Caco-2 (cell line): ENCODE measurements around the gene CST6. TPM values are rescaled to one million over a fixed set of nuclear protein-coding genes. Genes with fewer than 3 reads are reported as not detected.

Experiments
- BruUV-seq: library from RNA; stranded (reverse); fragments of 400-500 nt; replicated peaks from 2 replicates; lab custom pipeline; 2021; lab: Mats Ljungman, UMichigan
- CTCF ChIA-PET: fragments of 300-600 bp; sonication (Branson Sonifier 250); formaldehyde crosslinking; loops from one replicate; lab custom pipeline; 2022; ENCODE audit warnings: antibody characterized with exemption; lab: Charles Lee
- POLR2A ChIA-PET: fragments of 300-600 bp; sonication (Branson Sonifier 250); formaldehyde crosslinking; loops from one replicate; lab custom pipeline; 2022; ENCODE audit warnings: antibody characterized with exemption; lab: Charles Lee
- DNase-seq, 2 experiments: peaks; one replicate each; pipeline versions ENCODE4 v3.0.0 to v3.0.0-alpha.2; 2020 to 2022
- H3K27me3 ChIP-seq: replicated peaks from 2 replicates; pipeline ENCODE4 v1.6.0; 2011; ENCODE audit warnings: low read length; ENCODE audit not compliant: control insufficient read depth, insufficient read depth
- H3K36me3 ChIP-seq: 2 replicates; pipeline ENCODE4 v1.5.1; 2011; ENCODE audit warnings: low read length; ENCODE audit not compliant: control insufficient read depth, insufficient read depth
- H3K4me1 ChIP-seq: fragments of 250-450 bp; sonication (Bioruptor Pico); 2 replicates; pipeline ENCODE4 v1.5.1; 2020; ENCODE audit warnings: mild to moderate bottlenecking
- H3K4me3 ChIP-seq: 2 replicates; pipeline ENCODE4 v1.5.1; 2011; ENCODE audit warnings: low read depth, mild to moderate bottlenecking, control low read depth, low read length
- H3K9me3 ChIP-seq: fragments of 250-450 bp; sonication (Bioruptor Pico); 2 replicates; pipeline ENCODE4 v1.5.1; 2020; ENCODE audit warnings: mild to moderate bottlenecking, moderate library complexity
- H3K27ac Mint-ChIP-seq: one replicate; pipeline ENCODE4 v1.8.0; 2022; ENCODE audit warnings: mixed read lengths; ENCODE audit not compliant: unreplicated experiment
- H3K27me3 Mint-ChIP-seq: one replicate; pipeline ENCODE4 v1.8.0; 2022; ENCODE audit warnings: mixed read lengths; ENCODE audit not compliant: insufficient read depth, unreplicated experiment
- H3K36me3 Mint-ChIP-seq: one replicate; pipeline ENCODE4 v1.8.0; 2022; ENCODE audit warnings: mild to moderate bottlenecking, mixed read lengths; ENCODE audit not compliant: insufficient read depth, unreplicated experiment
- H3K4me1 Mint-ChIP-seq: one replicate; pipeline ENCODE4 v1.8.0; 2022; ENCODE audit warnings: low read depth, mixed read lengths; ENCODE audit not compliant: unreplicated experiment
- H3K4me3 Mint-ChIP-seq: one replicate; pipeline ENCODE4 v1.8.0; 2022; ENCODE audit warnings: mild to moderate bottlenecking, moderate library complexity, mixed read lengths; ENCODE audit not compliant: unreplicated experiment
- H3K9me3 Mint-ChIP-seq: one replicate; pipeline ENCODE4 v1.8.0; 2022; ENCODE audit warnings: mixed read lengths; ENCODE audit not compliant: unreplicated experiment
- CTCF ChIP-seq, 2 experiments: fragments of 200-600 bp in 1 of 2; IDR thresholded peaks; 1 replicate in 1 of 2; 2 replicates in 1 of 2; pipeline versions ENCODE4 v1.5.1 to v1.8.0; 2011 to 2022; ENCODE audit warnings: antibody characterized with exemption in 1 of 2, control low read depth in 1 of 2, inconsistent platforms in 1 of 2, low read depth in 1 of 2, low read length in 1 of 2, mild to moderate bottlenecking in 1 of 2, moderate library complexity in 1 of 2; ENCODE audit not compliant: insufficient read depth in 1 of 2, severe bottlenecking in 1 of 2, unreplicated experiment in 1 of 2
- intact Hi-C: fragments of 100-400 bp; cut with micrococcal nuclease; formaldehyde crosslinking; loops from one replicate; pipeline ENCODE4 v1.10.0; 2022; ENCODE audit not compliant: unreplicated experiment
- total RNA-seq: library from RNA; stranded (reverse); gene quantifications from 2 replicates; pipeline ENCODE4 v1.2.3, GENCODE V29; 2022

The CST6 gene
- total RNA-seq, 1 experiment from 2014 or later, result not detected

- Mint-ChIP-seq H3K36me3 (peaks cover 59% of the 10 kb centered on the region), H3K4me3 (no peak overlapping the region), H3K9me3 (no peaks in the 10 kb centered on the region), H3K4me1 (no peaks in the 10 kb centered on the region), H3K27ac (no peak overlapping the region), H3K27me3 (no peaks in the 10 kb centered on the region)
- intact Hi-C loops, result no loop called here
- BruUV-seq, result no TSS peak
- CTCF ChIA-PET, result no interaction called here
- Histone ChIP-seq H3K4me3 (no peak overlapping the region), H3K4me1 (no peaks in the 10 kb centered on the region), H3K36me3 (no peaks in the 10 kb centered on the region), H3K27me3 (no peaks in the 10 kb centered on the region), H3K9me3 (no peaks in the 10 kb centered on the region)
- no peak for DNase-seq
- no peak for TF ChIP-seq CTCF (IDR thresholded peaks at IDR 0.05; ENCODE audit: insufficient read depth in 1 of 2, low read depth in 1 of 2, low read length in 1 of 2, severe bottlenecking in 1 of 2, unreplicated experiment in 1 of 2)
- POLR2A ChIA-PET, result no interaction called here
These were observed 33.2 kb upstream of the CST6 start for GRCh38 chr11:65978391-65979238.

GRCh38 chr11:65979261-65979759 lies 32.5 kb upstream of the CST6 start:
- peaks cover 53% of the 10 kb centered on the region for H3K36me3 Mint-ChIP-seq
- no peaks in the 10 kb centered on the region for H3K9me3 ChIP-seq
- H3K4me1 Mint-ChIP-seq, result no peaks in the 10 kb centered on the region
- no peak overlapping the region for H3K27ac Mint-ChIP-seq
- ChIA-PET CTCF (interaction anchor here (0.6 to 1.0 kb wide), 2 partner anchors 22 to 88 kb away, joined by 3 read pairs; partner anchors contain the start of gene CCDC85B), POLR2A (interaction anchor here (0.6 kb wide), 1 partner anchor 11 kb away, joined by 7 read pairs; no protein-coding TSS in a partner anchor)
- no peaks in the 10 kb centered on the region for H3K36me3 ChIP-seq
- no peaks in the 10 kb centered on the region for H3K9me3 Mint-ChIP-seq
- BruUV-seq, result no TSS peak
- H3K27me3 Mint-ChIP-seq, result no peaks in the 10 kb centered on the region
- no peak for TF ChIP-seq CTCF (IDR thresholded peaks at IDR 0.05; ENCODE audit: insufficient read depth in 1 of 2, low read depth in 1 of 2, low read length in 1 of 2, severe bottlenecking in 1 of 2, unreplicated experiment in 1 of 2)
- no peaks in the 10 kb centered on the region for H3K27me3 ChIP-seq
- no peaks in the 10 kb centered on the region for H3K4me1 ChIP-seq
- no peak for DNase-seq
- intact Hi-C loops, result no loop called here
- H3K4me3 Mint-ChIP-seq, result no peak overlapping the region
- H3K4me3 ChIP-seq, result no peak overlapping the region

- ChIA-PET CTCF (interaction anchor here (0.6 kb wide), 2 partner anchors 35 to 93 kb away, joined by 3 to 9 read pairs; partner anchors contain the start of gene FIBP), POLR2A (no interaction called here)
- peaks cover 41% of the 10 kb centered on the region for H3K36me3 Mint-ChIP-seq
- TF ChIP-seq CTCF (IDR thresholded peaks at IDR 0.05; ENCODE audit: insufficient read depth in 1 of 2, low read depth in 1 of 2, low read length in 1 of 2, severe bottlenecking in 1 of 2, unreplicated experiment in 1 of 2), result no peak
- H3K27me3 Mint-ChIP-seq, result no peaks in the 10 kb centered on the region
- no peak overlapping the region for H3K4me3 Mint-ChIP-seq
- no peak overlapping the region for H3K27ac Mint-ChIP-seq
- no peaks in the 10 kb centered on the region for H3K4me1 Mint-ChIP-seq
- DNase-seq, result no peak
- no peaks in the 10 kb centered on the region for H3K27me3 ChIP-seq
- BruUV-seq, result no TSS peak
- no peaks in the 10 kb centered on the region for H3K9me3 Mint-ChIP-seq
- H3K4me3 ChIP-seq, result no peak overlapping the region
- intact Hi-C loops, result no loop called here
- no peaks in the 10 kb centered on the region for H3K9me3 ChIP-seq
- no peaks in the 10 kb centered on the region for H3K4me1 ChIP-seq
- no peaks in the 10 kb centered on the region for H3K36me3 ChIP-seq
These were observed 30.6 kb upstream of the CST6 start for GRCh38 chr11:65981101-65981740.
